ENCODE data around the gene WDR87. TPM values are rescaled to one million over a fixed set of nuclear protein-coding genes. Genes with fewer than 3 reads are reported as not detected.

Gene WDR87
- total and polyA plus RNA-seq, 2 of the 4 experiments (the other 2 are of a cell fraction): not detected

DNA sequence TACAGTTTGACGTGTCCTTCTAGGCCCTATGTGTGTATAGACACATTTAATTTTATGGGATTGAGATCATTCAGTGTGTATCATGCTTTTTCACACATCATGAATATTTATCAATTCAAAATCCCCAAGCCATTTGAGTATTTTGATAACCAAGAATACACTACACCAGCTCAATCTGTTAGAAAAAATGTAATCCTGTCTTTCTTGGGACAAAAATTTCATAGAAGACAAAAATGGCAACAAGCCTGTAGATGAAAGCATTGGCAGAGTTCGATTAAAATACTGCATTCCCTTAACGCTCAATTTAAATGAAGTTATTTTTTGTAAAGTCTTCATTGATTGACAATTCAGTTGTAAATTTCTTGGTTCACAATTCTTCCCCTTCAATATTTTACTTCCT is 41.9 kb downstream of the WDR87 start:
- Histone ChIP-seq H3K27ac (ENCODE audit: insufficient read depth, low read length) (no peak overlapping the region), H3K9ac (ENCODE audit: low read depth, low read length) (no peak overlapping the region), H3K4me2 (ENCODE audit: low read depth, low read length) (no peak overlapping the region), H3K27me3 (ENCODE audit: control insufficient read depth, insufficient read depth, low read length) (no peaks in the 10 kb centered on the region; the same call in 1 of the 2 replicates), H3K4ac (ENCODE audit: low read depth, low read length) (no peak overlapping the region), H3K9me1 (ENCODE audit: insufficient read depth, low read length) (no peaks in the 10 kb centered on the region), H2BK20ac (ENCODE audit: low read depth, low read length) (no peak overlapping the region), H2AK9ac (replicated peaks; ENCODE audit: low read depth, low read length, poor library complexity) (no peak overlapping the region), H3K14ac (replicated peaks; ENCODE audit: low read depth, low read length) (no peak overlapping the region), H3K9me3 (ENCODE audit: control insufficient read depth, insufficient read depth, low read length) (peaks cover 2% of the 10 kb centered on the region; the same call in 1 of the 2 replicates), H3K23ac (ENCODE audit: low read depth, low read length) (no peak overlapping the region), H3K36me3 (ENCODE audit: control insufficient read depth, insufficient read depth, low read length) (no peaks in the 10 kb centered on the region), H4K91ac (ENCODE audit: insufficient read depth, low read depth, low read length) (no peak overlapping the region), H2BK5ac (ENCODE audit: low read depth, low read length, poor library complexity, severe bottlenecking) (no peak overlapping the region), H3K4me1 (ENCODE audit: control insufficient read depth, insufficient read depth, low read length) (no peaks in the 10 kb centered on the region), H3K18ac (ENCODE audit: low read depth, low read length) (no peak overlapping the region), H3K4me3 (ENCODE audit: insufficient read depth, low read depth, low read length) (no peak overlapping the region), H4K8ac (ENCODE audit: low read depth in 2 of 2, low read length in 2 of 2) (no peak overlapping the region), H2BK15ac (ENCODE audit: low read depth, low read length) (no peak overlapping the region), H2BK120ac (ENCODE audit: low read depth, low read length) (no peak overlapping the region), H3K79me1 (ENCODE audit: low read depth in 1 of 2, low read length in 2 of 2) (no peaks in the 10 kb centered on the region), H3K56ac (ENCODE audit: extremely low read depth, insufficient read depth, low read length) (no peak overlapping the region), H4K5ac (ENCODE audit: low read depth, low read length) (no peak overlapping the region), H4K20me1 (ENCODE audit: insufficient read depth, low read length) (no peaks in the 10 kb centered on the region), H2AK5ac (ENCODE audit: low read depth, low read length) (no peak overlapping the region), H2AFZ (replicated peaks; ENCODE audit: low read length, poor library complexity) (no peak overlapping the region)
- ChIA-PET CTCF (interaction anchor here (0.6 kb wide), 2 partner anchors 12 to 210 kb away, joined by 3 read pairs; no protein-coding TSS in a partner anchor), POLR2A (ENCODE audit: unreplicated experiment) (interaction anchor here (0.6 kb wide), 1 partner anchor 182 kb away, joined by 3 read pairs; no protein-coding TSS in a partner anchor)
- TF ChIP-seq, protein P1, sequence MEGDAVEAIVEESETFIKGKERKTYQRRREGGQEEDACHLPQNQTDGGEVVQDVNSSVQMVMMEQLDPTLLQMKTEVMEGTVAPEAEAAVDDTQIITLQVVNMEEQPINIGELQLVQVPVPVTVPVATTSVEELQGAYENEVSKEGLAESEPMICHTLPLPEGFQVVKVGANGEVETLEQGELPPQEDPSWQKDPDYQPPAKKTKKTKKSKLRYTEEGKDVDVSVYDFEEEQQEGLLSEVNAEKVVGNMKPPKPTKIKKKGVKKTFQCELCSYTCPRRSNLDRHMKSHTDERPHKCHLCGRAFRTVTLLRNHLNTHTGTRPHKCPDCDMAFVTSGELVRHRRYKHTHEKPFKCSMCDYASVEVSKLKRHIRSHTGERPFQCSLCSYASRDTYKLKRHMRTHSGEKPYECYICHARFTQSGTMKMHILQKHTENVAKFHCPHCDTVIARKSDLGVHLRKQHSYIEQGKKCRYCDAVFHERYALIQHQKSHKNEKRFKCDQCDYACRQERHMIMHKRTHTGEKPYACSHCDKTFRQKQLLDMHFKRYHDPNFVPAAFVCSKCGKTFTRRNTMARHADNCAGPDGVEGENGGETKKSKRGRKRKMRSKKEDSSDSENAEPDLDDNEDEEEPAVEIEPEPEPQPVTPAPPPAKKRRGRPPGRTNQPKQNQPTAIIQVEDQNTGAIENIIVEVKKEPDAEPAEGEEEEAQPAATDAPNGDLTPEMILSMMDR (conservative IDR thresholded peaks at IDR 0.05; ENCODE audit: low read depth, low read length): no peak
- TF ChIP-seq NFE2L2 (IDR thresholded peaks at IDR 0.05; ENCODE audit: low read depth, low read length) (no peak), POLR2A (IDR thresholded peaks at IDR 0.05; ENCODE audit: low read depth, low read length) (no peak), MAFK (IDR thresholded peaks at IDR 0.05; ENCODE audit: low read depth, low read length) (no peak), RAD21 (IDR thresholded peaks at IDR 0.05; ENCODE audit: low read length) (no peak), CHD1 (IDR thresholded peaks at IDR 0.05; ENCODE audit: low read depth, low read length) (no peak), MXI1 (IDR thresholded peaks at IDR 0.05; ENCODE audit: borderline replicate concordance, low read depth, low read length) (no peak), SMC3 (IDR thresholded peaks at IDR 0.05; ENCODE audit: low read depth, low read length) (no peak), CEBPB (IDR thresholded peaks at IDR 0.05; ENCODE audit: low read depth, low read length) (no peak), RCOR1 (IDR thresholded peaks at IDR 0.05; ENCODE audit: insufficient replicate concordance, low read length) (no peak), FOS (IDR thresholded peaks at IDR 0.05; ENCODE audit: low read depth, low read length) (no peak), RFX5 (IDR thresholded peaks at IDR 0.05; ENCODE audit: low read depth, low read length) (no peak)
- TF ChIP-seq, protein P2, sequence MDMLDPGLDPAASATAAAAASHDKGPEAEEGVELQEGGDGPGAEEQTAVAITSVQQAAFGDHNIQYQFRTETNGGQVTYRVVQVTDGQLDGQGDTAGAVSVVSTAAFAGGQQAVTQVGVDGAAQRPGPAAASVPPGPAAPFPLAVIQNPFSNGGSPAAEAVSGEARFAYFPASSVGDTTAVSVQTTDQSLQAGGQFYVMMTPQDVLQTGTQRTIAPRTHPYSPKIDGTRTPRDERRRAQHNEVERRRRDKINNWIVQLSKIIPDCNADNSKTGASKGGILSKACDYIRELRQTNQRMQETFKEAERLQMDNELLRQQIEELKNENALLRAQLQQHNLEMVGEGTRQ (IDR thresholded peaks at IDR 0.05; ENCODE audit: low read depth, low read length): no peak
- in situ Hi-C loops (cut with MboI; ENCODE audit: low sequenced_read_pairs): no loop called here
- dilution Hi-C loops (cut with HindIII; ENCODE audit: low sequenced_read_pairs, unreplicated experiment): no loop called here
- no CpG with 5 or more reads among the region's 3 CpGs for WGBS, 2 experiments (ENCODE audit: extremely low coverage in 2 of 2, insufficient read length in 1 of 2)
- no TSS peak for BruUV-seq (replicated peaks)
- intact Hi-C loops (cut with micrococcal nuclease): no loop called here
- ATAC-seq (ENCODE audit: low read depth): no peak
- DNase-seq: no peak

Data from IMR-90 (cell line).